C4-2B (cell line): ENCODE measurements around the gene MKNK1.

Experiments
- ZFX ChIP-seq: fragments of 450-650 bp; IDR thresholded peaks from 2 replicates; pipeline ENCODE4 v1.6.1; 2017
- TF ChIP-seq, protein P1 (sequence below): fragments of 450-650 bp; conservative IDR thresholded peaks from 2 replicates; pipeline ENCODE4 v1.5.1; 2017; ENCODE audit warnings: mild to moderate bottlenecking

DNA sequence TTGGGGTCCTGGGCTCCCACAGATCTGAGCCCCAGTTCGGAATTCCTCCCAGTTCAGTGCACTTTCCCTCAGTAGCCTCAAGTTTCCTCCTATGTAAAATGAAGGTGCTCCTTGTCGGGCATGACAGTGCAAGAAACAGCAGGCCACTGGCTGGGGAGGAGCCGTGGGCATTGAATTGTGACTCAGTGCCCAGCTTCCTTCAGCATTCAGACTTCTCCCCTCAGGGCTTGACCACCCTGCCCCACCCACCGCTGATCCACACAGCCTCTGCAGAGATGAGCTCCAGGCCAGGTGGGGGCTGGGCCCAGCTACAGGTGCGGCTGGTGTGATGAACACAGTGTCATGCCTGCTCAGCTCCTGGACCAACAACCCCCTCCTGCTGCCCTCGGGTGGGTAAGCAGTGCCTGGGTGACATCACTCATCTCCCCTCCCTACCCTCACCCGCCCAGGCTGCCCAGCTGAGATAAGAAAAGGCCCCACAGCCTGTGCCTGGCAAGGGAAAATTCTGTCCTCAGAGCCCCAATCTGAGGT, 7.7 kb upstream of the MKNK1 start:
- TF ChIP-seq, protein P1, sequence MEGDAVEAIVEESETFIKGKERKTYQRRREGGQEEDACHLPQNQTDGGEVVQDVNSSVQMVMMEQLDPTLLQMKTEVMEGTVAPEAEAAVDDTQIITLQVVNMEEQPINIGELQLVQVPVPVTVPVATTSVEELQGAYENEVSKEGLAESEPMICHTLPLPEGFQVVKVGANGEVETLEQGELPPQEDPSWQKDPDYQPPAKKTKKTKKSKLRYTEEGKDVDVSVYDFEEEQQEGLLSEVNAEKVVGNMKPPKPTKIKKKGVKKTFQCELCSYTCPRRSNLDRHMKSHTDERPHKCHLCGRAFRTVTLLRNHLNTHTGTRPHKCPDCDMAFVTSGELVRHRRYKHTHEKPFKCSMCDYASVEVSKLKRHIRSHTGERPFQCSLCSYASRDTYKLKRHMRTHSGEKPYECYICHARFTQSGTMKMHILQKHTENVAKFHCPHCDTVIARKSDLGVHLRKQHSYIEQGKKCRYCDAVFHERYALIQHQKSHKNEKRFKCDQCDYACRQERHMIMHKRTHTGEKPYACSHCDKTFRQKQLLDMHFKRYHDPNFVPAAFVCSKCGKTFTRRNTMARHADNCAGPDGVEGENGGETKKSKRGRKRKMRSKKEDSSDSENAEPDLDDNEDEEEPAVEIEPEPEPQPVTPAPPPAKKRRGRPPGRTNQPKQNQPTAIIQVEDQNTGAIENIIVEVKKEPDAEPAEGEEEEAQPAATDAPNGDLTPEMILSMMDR = no peak
- TF ChIP-seq ZFX = no peak
